ENCODE results near the gene RABEP2.
A peak's percentile ranks its signal among the peaks of the same experiment; 100 is the strongest.
"Not testable (repeated sequence)": the region's sequence is repeated elsewhere in the genome, so short reads cannot be mapped to it uniquely, and the experiment has no call there.

RABEP2 gene

GRCh38 chr16:28924762-28925385 lies at the start of gene RABEP2:
Gene RABEP2, minus strand, starts transcription at chr16:28925238. Its CDS starts 75 bp downstream, at chr16:28925163.
- FAIRE-seq (no peak), DNase-seq (ENCODE audit: low spot score) (peak; percentile 71)

GRCh38 chr16:28974437-28975157 lies 49.6 kb upstream of the RABEP2 start, which contains the start of gene SPNS1:
Gene SPNS1, plus strand, starts transcription at chr16:28974778. Its CDS starts 374 bp downstream, at chr16:28975152.
- FAIRE-seq, result peak; percentile 11
- DNase-seq (ENCODE audit: low spot score), result peak; percentile 88

- FAIRE-seq (no peak), DNase-seq (ENCODE audit: low spot score) (peak; percentile 44)
Measured at GRCh38 chr16:28974007-28974436, 49.0 kb upstream of the RABEP2 start.

GRCh38 chr16:28969696-28970095 lies 44.7 kb upstream of the RABEP2 start:
- not testable (repeated sequence) for FAIRE-seq; DNase-seq (ENCODE audit: low spot score)

- FAIRE-seq (no peak), DNase-seq (ENCODE audit: low spot score) (no peak)
Measured at GRCh38 chr16:28967156-28967555, 42.1 kb upstream of the RABEP2 start.

GRCh38 chr16:28964496-28964895 lies 39.5 kb upstream of the RABEP2 start:
- FAIRE-seq (no peak), DNase-seq (ENCODE audit: low spot score) (no peak)

- no peak for DNase-seq (ENCODE audit: low spot score)
- no peak for FAIRE-seq
Measured at GRCh38 chr16:28964072-28964471, 39.0 kb upstream of the RABEP2 start.

GRCh38 chr16:28958836-28959235 lies 33.8 kb upstream of the RABEP2 start:
- DNase-seq (ENCODE audit: low spot score) (no peak), FAIRE-seq (no peak)

GRCh38 chr16:28958216-28958615 lies 33.2 kb upstream of the RABEP2 start:
- DNase-seq (ENCODE audit: low spot score), result no peak
- FAIRE-seq, result no peak

GRCh38 chr16:28951410-28951943 lies 26.4 kb upstream of the RABEP2 start:
- FAIRE-seq (no peak), DNase-seq (ENCODE audit: low spot score) (no peak)

- FAIRE-seq, result peak; percentile 93
- peak; percentile 99 for DNase-seq (ENCODE audit: low spot score)
Measured at GRCh38 chr16:28950648-28951409, 25.8 kb upstream of the RABEP2 start, which contains the start of gene NFATC2IP. Gene NFATC2IP, plus strand, starts transcription at chr16:28950937. Its CDS starts 75 bp downstream, at chr16:28951012.

GRCh38 chr16:28946681-28947080 lies 21.6 kb upstream of the RABEP2 start:
- DNase-seq (ENCODE audit: low spot score) (no peak), FAIRE-seq (no peak)

- FAIRE-seq, result no peak
- no peak for DNase-seq (ENCODE audit: low spot score)
Measured at GRCh38 chr16:28943281-28943680, 18.2 kb upstream of the RABEP2 start.

- not testable (repeated sequence) for FAIRE-seq; DNase-seq (ENCODE audit: low spot score)
Measured at GRCh38 chr16:28939825-28940224, 14.8 kb upstream of the RABEP2 start.

- no peak for DNase-seq (ENCODE audit: low spot score)
- no peak for FAIRE-seq
Measured at GRCh38 chr16:28938721-28939120, 13.7 kb upstream of the RABEP2 start.

- DNase-seq (ENCODE audit: low spot score) (no peak), FAIRE-seq (no peak)
Measured at GRCh38 chr16:28937222-28937876, 12.3 kb upstream of the RABEP2 start.

- FAIRE-seq, result no peak
Measured at GRCh38 chr16:28936784-28937155, 11.7 kb upstream of the RABEP2 start.

GRCh38 chr16:28935924-28936783 lies 11.1 kb upstream of the RABEP2 start:
- DNase-seq (ENCODE audit: low spot score) (no peak), FAIRE-seq (no peak)

More at GRCh38 chr16:28936784-28937155, 11.7 kb upstream of the RABEP2 start:
- DNase-seq (ENCODE audit: low spot score), result no peak

- FAIRE-seq, result no peak
- DNase-seq (ENCODE audit: low spot score), result no peak
Measured at GRCh38 chr16:28935346-28935745, 10.3 kb upstream of the RABEP2 start.

- no peak for FAIRE-seq
- DNase-seq (ENCODE audit: low spot score), result no peak
Measured at GRCh38 chr16:28933171-28933570, 8.1 kb upstream of the RABEP2 start.

Measured in RCC 7860 (cell line).